NCI-H146 (cell line): ENCODE measurements around the gene PSKH1.

Source experiments
- DNase-seq: peaks from one replicate; lab custom pipeline; 2025; lab: John Stamatoyannopoulos, UW

PSKH1 gene

GRCh38 chr16:67865318-67865717 lies 27.7 kb upstream of the PSKH1 start:
- peak; percentile 13 for DNase-seq

- DNase-seq, result no peak
Observed at GRCh38 chr16:67868290-67868689, 24.8 kb upstream of the PSKH1 start.

GRCh38 chr16:67869653-67870052 lies 23.4 kb upstream of the PSKH1 start:
- no peak for DNase-seq

GRCh38 chr16:67871256-67871655 lies 21.8 kb upstream of the PSKH1 start:
- DNase-seq, result no peak

DNA sequence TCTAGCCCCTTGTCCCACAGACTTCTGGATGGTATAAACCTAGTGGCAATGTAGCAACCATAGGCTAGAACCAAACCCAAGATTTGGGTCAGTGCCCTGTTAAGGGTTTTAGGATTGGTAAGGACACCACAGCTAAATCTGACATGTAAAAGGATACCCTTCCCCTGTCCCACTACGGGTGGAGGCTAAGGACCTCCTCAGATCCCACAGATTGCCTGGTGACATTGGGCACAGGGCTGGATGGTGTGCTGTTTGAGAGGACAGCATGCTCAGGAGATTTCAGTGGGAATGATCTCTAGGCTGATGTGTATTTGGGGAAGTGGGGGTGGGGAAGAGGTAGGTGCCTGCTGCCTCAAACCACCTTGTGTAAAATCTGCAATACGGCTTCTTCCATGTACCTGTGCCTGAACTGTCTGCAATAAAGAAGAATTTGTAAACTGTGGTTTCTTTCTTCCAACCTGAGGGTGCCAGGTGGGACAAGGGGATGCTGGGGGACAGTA lies 20.9 kb upstream of the PSKH1 start:
- no peak for DNase-seq

DNA sequence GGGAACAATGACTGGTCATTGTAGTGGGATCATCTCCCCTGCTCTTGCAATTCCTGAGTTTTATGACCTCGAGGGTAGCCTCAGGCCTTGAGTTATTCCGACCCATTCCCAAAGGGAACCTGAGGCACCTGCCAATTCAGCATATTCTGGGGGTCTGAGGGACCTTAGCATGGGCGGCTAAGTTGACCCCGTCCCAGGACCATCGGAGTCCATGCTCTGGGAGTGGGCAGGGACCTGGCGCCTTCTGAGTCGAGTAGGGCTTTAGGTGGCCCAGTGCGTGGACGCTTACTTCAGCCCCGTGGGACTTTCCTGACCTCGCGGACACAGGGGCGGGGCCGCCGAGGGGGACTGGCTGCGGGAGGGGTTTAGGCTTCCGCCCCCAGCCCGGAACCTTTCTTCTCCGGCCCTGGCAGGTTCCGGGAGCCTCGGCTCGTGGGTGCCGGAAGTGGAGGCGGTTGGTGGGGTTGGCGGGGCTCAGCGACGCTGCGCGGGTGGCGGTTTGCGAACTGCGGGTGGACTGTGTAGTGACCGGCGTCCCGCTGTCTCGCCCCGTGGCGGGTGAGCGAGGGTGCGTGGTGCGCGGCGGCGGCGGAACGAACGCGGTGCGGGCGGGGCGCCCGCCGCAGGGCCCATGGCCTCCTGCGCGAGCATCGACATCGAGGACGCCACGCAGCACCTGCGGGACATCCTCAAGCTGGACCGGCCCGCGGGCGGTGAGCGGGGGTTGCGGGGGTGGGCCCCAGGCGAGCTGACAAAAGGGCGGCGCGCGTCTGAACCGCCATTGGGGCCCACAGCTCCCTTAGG lies 20.2 kb upstream of the PSKH1 start, which contains the start of gene EDC4:
Gene EDC4, plus strand, starts transcription at position 422 of the 804 bp plus-strand sequence. Its CDS starts 210 bp downstream, at position 632.
- DNase-seq, result peak; percentile 55

DNA sequence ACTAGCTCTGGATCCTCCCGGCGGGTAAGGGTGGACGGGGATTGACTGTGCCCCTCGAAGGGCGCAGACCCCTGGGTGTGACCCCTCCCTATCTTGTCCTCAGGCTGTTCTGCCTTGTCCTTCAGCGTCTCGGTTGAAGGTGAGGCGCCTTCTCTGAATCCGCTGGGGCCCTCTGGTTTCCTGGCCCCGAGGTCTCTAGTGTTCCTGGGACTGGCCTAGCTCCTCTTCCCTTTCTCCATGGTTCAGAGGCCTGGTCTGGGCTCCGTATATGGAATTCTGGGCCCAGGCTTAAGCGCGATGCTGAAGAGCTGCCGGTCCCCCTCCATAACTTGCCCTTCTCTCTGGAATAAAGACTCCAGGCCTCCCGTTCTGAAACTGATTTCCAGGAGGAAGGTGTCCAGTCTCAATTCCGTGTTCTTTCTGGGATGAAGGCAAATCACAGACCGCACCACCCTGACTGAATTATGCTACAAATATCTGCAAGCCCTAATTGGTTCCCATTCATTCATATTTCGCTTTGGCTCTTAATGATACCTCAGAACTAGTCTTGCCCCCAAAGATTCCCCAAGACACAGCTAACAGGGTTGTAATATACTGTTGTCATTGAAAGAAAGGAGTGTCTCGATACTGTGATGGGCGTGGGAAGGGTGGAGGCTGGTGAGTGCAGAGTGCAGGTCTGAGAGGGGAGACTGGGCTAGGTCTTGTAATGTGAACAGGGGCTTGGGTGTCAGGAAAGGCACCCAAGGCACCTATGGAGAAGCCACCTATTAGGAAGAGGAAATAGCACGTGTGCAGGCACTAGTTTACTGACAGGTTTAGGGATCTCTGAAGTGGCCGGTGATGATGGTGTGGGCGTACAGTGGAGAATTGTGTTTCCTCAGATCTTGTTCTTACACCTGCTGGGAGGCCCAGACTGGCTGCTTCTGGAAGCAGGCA lies 19.4 kb upstream of the PSKH1 start:
- DNase-seq, result peak; percentile 24

- no peak for DNase-seq
Observed at GRCh38 chr16:67874372-67874771, 18.7 kb upstream of the PSKH1 start.

DNA sequence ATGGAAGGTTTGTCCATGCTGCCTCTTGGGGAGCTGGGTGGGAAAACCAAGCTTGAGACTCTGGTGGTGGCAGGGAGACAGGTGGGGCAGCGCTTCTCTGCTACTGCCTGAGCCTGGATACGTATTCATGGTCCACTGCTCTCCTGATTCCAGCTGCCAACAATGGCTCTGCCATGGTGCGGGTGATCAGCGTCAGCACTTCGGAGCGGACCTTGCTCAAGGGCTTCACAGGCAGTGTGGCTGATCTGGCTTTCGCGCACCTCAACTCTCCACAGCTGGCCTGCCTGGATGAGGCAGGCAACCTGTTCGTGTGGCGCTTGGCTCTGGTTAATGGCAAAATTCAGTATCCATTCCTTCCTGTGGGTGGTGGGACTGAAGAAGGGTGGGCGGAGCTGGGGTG lies 16.0 kb upstream of the PSKH1 start:
- no peak for DNase-seq

- DNase-seq, result no peak
Observed at GRCh38 chr16:67878232-67878631, 14.8 kb upstream of the PSKH1 start.

GRCh38 chr16:67878846-67879245 lies 14.2 kb upstream of the PSKH1 start:
- DNase-seq, result no peak

DNA sequence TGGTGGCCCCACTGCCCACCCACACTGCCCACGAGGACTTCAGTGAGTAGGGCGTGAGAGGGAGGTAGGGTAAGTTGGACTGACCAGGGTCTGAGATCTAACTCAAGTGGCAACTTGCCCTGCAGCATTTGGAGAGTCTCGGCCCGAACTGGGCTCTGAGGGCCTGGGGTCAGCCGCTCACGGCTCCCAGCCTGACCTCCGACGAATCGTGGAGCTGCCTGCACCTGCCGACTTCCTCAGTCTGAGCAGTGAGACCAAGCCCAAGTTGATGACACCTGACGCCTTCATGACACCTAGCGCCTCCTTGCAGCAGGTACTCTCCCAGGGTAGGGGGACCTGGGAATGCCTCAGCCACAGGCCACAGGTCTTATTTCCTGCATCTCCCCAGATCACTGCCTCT lies 13.6 kb upstream of the PSKH1 start:
- no peak for DNase-seq

DNA sequence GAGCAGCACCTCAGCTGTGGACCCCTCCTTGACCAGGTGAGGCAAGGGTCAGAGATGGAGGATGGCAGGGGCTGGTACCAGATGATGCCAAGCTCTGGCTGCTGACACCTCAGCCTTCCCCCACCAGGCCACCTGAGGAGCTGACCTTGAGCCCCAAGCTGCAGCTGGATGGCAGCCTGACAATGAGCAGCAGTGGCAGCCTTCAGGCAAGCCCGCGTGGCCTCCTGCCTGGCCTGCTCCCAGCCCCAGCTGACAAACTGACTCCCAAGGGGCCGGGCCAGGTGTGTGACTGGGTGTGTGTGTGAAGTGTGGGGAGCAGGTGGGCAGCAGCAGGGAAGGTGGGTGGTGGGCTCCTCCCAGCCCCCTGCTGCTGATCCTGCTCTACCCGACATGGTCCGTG lies 13.1 kb upstream of the PSKH1 start:
- no peak for DNase-seq

- DNase-seq, result no peak
Observed at GRCh38 chr16:67880584-67880983, 12.5 kb upstream of the PSKH1 start.

- no peak for DNase-seq
Observed at GRCh38 chr16:67881621-67882161, 11.4 kb upstream of the PSKH1 start.

DNA sequence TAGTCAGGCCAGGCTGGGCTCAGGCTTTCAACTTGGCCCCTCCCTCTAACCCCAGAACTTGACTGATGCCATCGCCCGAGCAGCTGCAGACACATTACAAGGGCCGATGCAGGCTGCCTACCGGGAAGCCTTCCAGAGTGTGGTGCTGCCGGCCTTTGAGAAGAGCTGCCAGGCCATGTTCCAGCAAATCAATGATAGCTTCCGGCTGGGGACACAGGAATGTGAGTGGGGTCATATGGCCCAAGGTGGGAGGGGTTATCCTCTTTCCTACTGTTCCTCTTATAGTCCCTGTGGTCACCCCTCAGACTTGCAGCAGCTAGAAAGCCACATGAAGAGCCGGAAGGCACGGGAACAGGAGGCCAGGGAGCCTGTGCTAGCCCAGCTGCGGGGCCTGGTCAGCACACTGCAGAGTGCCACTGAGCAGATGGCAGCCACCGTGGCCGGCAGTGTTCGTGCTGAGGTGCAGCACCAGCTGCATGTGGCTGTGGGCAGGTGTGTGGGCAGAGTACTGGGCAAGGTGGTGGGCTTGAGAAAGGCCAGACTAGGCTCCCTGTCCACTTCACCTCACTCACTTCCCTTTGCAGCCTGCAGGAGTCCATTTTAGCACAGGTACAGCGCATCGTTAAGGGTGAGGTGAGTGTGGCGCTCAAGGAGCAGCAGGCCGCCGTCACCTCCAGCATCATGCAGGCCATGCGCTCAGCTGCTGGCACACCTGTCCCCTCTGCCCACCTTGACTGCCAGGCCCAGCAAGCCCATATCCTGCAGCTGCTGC lies 10.5 kb upstream of the PSKH1 start:
- DNase-seq, result no peak

DNA sequence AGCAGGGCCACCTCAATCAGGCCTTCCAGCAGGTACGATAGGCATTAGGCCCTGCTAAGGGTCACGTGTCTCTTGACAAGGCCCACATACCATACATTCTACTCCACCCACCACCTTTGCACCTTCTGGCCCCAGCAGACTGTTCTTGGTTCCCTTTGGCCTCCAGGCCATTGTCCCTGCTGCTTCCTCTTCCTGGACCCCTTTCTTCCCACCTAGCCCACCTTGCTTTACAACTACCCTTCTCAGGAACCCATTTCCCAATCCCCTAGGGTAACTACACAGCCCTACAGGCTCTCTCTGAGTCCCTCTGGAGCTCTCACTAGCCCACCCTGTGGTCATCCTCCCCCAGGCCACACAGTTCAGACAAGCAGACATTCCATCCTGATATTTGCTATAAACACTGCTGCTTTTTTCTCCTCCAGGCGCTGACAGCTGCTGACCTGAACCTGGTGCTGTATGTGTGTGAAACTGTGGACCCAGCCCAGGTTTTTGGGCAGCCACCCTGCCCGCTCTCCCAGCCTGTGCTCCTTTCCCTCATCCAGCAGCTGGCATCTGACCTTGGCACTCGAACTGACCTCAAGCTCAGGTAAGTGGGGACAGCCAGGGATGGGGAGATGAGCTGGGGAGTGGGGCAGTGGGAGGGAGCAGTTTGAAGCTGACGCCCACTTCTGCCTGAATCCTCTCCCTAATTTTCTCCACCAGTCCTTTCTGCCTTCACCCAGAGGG lies 9.7 kb upstream of the PSKH1 start:
- DNase-seq, result no peak

DNA sequence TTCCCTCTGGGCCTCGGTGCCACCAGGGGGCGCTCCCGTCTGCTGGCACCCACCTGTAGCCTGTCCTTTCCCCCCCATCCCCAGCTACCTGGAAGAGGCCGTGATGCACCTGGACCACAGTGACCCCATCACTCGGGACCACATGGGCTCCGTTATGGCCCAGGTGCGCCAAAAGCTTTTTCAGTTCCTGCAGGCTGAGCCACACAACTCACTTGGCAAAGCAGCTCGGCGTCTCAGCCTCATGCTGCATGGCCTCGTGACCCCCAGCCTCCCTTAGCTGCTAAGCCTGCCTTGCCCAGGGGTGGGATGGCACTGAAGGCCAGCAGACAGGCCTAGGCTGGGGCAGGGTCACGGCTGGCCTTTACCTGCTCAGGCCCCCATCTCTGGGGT lies 9.2 kb upstream of the PSKH1 start:
- DNase-seq, result peak; percentile 8

- no peak for DNase-seq
Observed at GRCh38 chr16:67884684-67885083, 8.4 kb upstream of the PSKH1 start, which contains the start of gene NRN1L. Gene NRN1L, plus strand, starts transcription at chr16:67884885. Its CDS starts 19 bp downstream, at chr16:67884904.

GRCh38 chr16:67885545-67885944 lies 7.5 kb upstream of the PSKH1 start:
- DNase-seq, result no peak

DNA sequence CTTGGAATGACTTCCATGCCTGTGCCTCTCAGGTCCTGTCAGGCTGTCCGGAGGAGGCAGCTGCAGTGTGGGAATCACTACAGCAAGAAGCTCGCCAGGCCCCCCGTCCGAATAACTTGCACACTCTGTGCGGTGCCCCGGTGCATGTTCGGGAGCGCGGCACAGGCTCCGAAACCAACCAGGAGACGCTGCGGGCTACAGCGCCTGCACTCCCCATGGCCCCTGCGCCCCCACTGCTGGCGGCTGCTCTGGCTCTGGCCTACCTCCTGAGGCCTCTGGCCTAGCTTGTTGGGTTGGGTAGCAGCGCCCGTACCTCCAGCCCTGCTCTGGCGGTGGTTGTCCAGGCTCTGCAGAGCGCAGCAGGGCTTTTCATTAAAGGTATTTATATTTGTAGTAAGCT lies 7.1 kb upstream of the PSKH1 start:
- no peak for DNase-seq
